HCT116 (cell line): ENCODE data around the gene UBR3. TPM values are rescaled to one million over a fixed set of nuclear protein-coding genes. Genes with fewer than 3 reads are reported as not detected.

Experiments
- ATAC-seq: fragments of 200-7000 bp; cut with Tn5 transposase; 2 replicates; pipeline ENCODE4 v1.9.1; 2020; ENCODE audit warnings: mild to moderate bottlenecking, moderate library complexity
- BruUV-seq: library from RNA; stranded (reverse); fragments of 400-500 nt; replicated peaks from 2 replicates; lab custom pipeline; 2021; lab: Mats Ljungman, UMichigan
- CTCF ChIA-PET: fragments of 300-600 bp; sonication (Branson Sonifier 250); formaldehyde crosslinking; loops from one replicate; lab custom pipeline; 2021; ENCODE audit warnings: antibody characterized with exemption; lab: Charles Lee
- POLR2A ChIA-PET: fragments of 300-600, 350-600 bp; sonication (Branson Sonifier 250); formaldehyde crosslinking; loops from one replicate; lab custom pipeline; 2021; ENCODE audit warnings: antibody characterized with exemption; lab: Charles Lee
- RAD21 ChIA-PET, 2 experiments: fragments of 300-600 bp; sonication (Branson Sonifier 250); formaldehyde crosslinking; loops; one replicate each; lab custom pipeline; 2023; ENCODE audit warnings: low total read pairs in 2 of 2; ENCODE audit not compliant: uncharacterized antibody in 2 of 2, unreplicated experiment in 2 of 2, low non-redundant PET in 1 of 2; lab: Charles Lee
- DNase-seq: peaks from one replicate; pipeline ENCODE4 v3.0.0-alpha.2; 2010; ENCODE audit warnings: low read depth, low spot score
- H2AFZ ChIP-seq: fragments of 200-600 bp; shearing (Covaris generic), sonication (generic); 2 replicates; pipeline ENCODE4 v1.6.1; 2017; ENCODE audit warnings: low read depth, mixed run types, mixed read lengths, antibody characterized with exemption, low read length; ENCODE audit not compliant: poor library complexity, severe bottlenecking
- H3K27ac ChIP-seq: 2 replicates; pipeline ENCODE4 v1.5.1; 2012; ENCODE audit warnings: low read depth, low read length
- H3K27me3 ChIP-seq: fragments of 200-600 bp; sonication (generic); 2 replicates; pipeline ENCODE4 v1.6.1; 2016; ENCODE audit warnings: mixed run types, low read length, mixed read lengths; ENCODE audit not compliant: insufficient read depth
- H3K36me3 ChIP-seq, 2 experiments: fragments of 200-500 bp in 1 of 2; fragments of 200-600 bp in 1 of 2; sonication (Bioruptor generic) in 1 of 2; sonication (generic) in 1 of 2; 2 replicates each; pipeline versions ENCODE4 v1.5.1 to v1.6.1; 2014 to 2016; ENCODE audit warnings: low read length in 2 of 2, inconsistent platforms in 1 of 2, mixed read lengths in 1 of 2, mixed run types in 1 of 2; ENCODE audit not compliant: insufficient read depth in 2 of 2, control insufficient read depth in 1 of 2
- H3K4me1 ChIP-seq, 2 experiments: fragments of 200-600 bp in 1 of 2; sonication (generic) in 1 of 2; 2 replicates each; pipeline versions ENCODE4 v1.5.1 to v1.6.1; 2012 to 2017; ENCODE audit warnings: low read length in 2 of 2, inconsistent platforms in 1 of 2, mild to moderate bottlenecking in 1 of 2, mixed read lengths in 1 of 2, mixed run types in 1 of 2, moderate library complexity in 1 of 2; ENCODE audit not compliant: insufficient read depth in 2 of 2, control insufficient read depth in 1 of 2
- H3K4me2 ChIP-seq: fragments of 200-600 bp; sonication (generic); 2 replicates; pipeline ENCODE4 v1.6.1; 2017; ENCODE audit warnings: mixed run types, low read length, mixed read lengths
- H3K4me3 ChIP-seq, 2 experiments: fragments of 200-600 bp in 1 of 2; sonication (generic) in 1 of 2; replicated peaks in 1 of 2; 2 replicates each; pipeline ENCODE4 v1.5.1; 2011 to 2016; ENCODE audit warnings: low read length in 2 of 2, control low read depth in 1 of 2, low read depth in 1 of 2, mild to moderate bottlenecking in 1 of 2, mixed read lengths in 1 of 2, mixed run types in 1 of 2
- H3K79me2 ChIP-seq: fragments of 200-600 bp; sonication (generic); 2 replicates; pipeline ENCODE4 v1.6.1; 2017; ENCODE audit warnings: mild to moderate bottlenecking, mixed run types, low read length, moderate library complexity, mixed read lengths; ENCODE audit not compliant: insufficient read depth
- H3K9ac ChIP-seq: fragments of 200-600 bp; sonication (generic); 2 replicates; pipeline ENCODE4 v1.6.1; 2016; ENCODE audit warnings: low read length, mixed read lengths
- H3K9me2 ChIP-seq: fragments of 200-600 bp; sonication (generic), shearing (Covaris generic); 2 replicates; pipeline ENCODE4 v1.6.1; 2017; ENCODE audit warnings: mixed run types, mild to moderate bottlenecking, moderate library complexity; ENCODE audit not compliant: insufficient read depth
- H3K9me3 ChIP-seq, 2 experiments: fragments of 200-500 bp in 1 of 2; fragments of 200-600 bp in 1 of 2; sonication (Bioruptor generic) in 1 of 2; sonication (generic) in 1 of 2; 2 replicates each; pipeline ENCODE4 v1.6.1; 2014 to 2017; ENCODE audit warnings: low read length in 2 of 2, mixed read lengths in 2 of 2, inconsistent platforms in 1 of 2, low read depth in 1 of 2, mild to moderate bottlenecking in 1 of 2, mixed run types in 1 of 2, moderate library complexity in 1 of 2; ENCODE audit not compliant: control insufficient read depth in 1 of 2, insufficient read depth in 1 of 2
- H4K20me1 ChIP-seq: fragments of 200-600 bp; sonication (generic), shearing (Covaris generic); 2 replicates; pipeline ENCODE4 v1.6.1; 2017; ENCODE audit warnings: mixed run types, mild to moderate bottlenecking, moderate library complexity; ENCODE audit not compliant: insufficient read depth
- CBX3 ChIP-seq: IDR thresholded peaks from 2 replicates; pipeline ENCODE4 v1.6.1; 2012; ENCODE audit warnings: low read depth
- CEBPB ChIP-seq: IDR thresholded peaks from 2 replicates; pipeline ENCODE4 v1.6.1; 2012; ENCODE audit warnings: low read depth
- EGR1 ChIP-seq: IDR thresholded peaks from 2 replicates; pipeline ENCODE4 v1.6.1; 2012; ENCODE audit warnings: low read depth
- EZH2 ChIP-seq: fragments of 200-600 bp; sonication (generic); IDR thresholded peaks from 2 replicates; pipeline ENCODE4 v1.6.1; 2017; ENCODE audit warnings: antibody characterized with exemption, mixed run types
- EZH2phosphoT487 ChIP-seq: fragments of 200-600 bp; IDR thresholded peaks from 2 replicates; pipeline ENCODE4 v1.6.1; 2018; ENCODE audit warnings: antibody characterized with exemption, borderline replicate concordance
- FOSL1 ChIP-seq: IDR thresholded peaks from 2 replicates; pipeline ENCODE4 v1.6.1; 2012; ENCODE audit warnings: low read depth
- POLR2A ChIP-seq: IDR thresholded peaks from 2 replicates; pipeline ENCODE4 v1.7.0; 2011; ENCODE audit warnings: borderline replicate concordance; ENCODE audit not compliant: insufficient read depth, insufficient read length; ENCODE audit errors: extremely low read depth
- POLR2AphosphoS5 ChIP-seq: IDR thresholded peaks from 2 replicates; pipeline ENCODE4 v1.6.1; 2011; ENCODE audit warnings: mild to moderate bottlenecking, low read depth, low read length, moderate library complexity
- RAD21 ChIP-seq: IDR thresholded peaks from 2 replicates; pipeline ENCODE4 v1.6.1; 2012; ENCODE audit warnings: low read depth, mild to moderate bottlenecking
- SIN3A ChIP-seq: IDR thresholded peaks from 2 replicates; pipeline ENCODE4 v1.6.1; 2012; ENCODE audit warnings: low read depth
- SP1 ChIP-seq: IDR thresholded peaks from 2 replicates; pipeline ENCODE4 v1.6.1; 2012; ENCODE audit warnings: low read depth
- SRF ChIP-seq: IDR thresholded peaks from 2 replicates; pipeline ENCODE4 v1.6.1; 2012; ENCODE audit warnings: low read depth
- TCF7L2 ChIP-seq: IDR thresholded peaks from 2 replicates; pipeline ENCODE4 v1.7.0; 2011; ENCODE audit warnings: borderline replicate concordance, inconsistent platforms; ENCODE audit not compliant: insufficient read depth, insufficient read length; ENCODE audit errors: extremely low read depth
- ZNF274 ChIP-seq: fragments of 200-500 bp; sonication (Bioruptor generic); IDR thresholded peaks from 2 replicates; pipeline ENCODE4 v1.6.1; 2014; ENCODE audit warnings: mild to moderate bottlenecking, low read depth, low read length, inconsistent platforms
- intact Hi-C: fragments of 100-400 bp; cut with micrococcal nuclease; formaldehyde crosslinking; loops from 2 replicates; pipeline ENCODE4 v1.10.0; 2022
- total RNA-seq: library from RNA; stranded (reverse); gene quantifications from one replicate; pipeline ENCODE4 v1.2.1, GENCODE V29; 2021; ENCODE audit not compliant: unreplicated experiment
- TF ChIP-seq, protein P1 (sequence below), 3 experiments: fragments of 200-600 bp in 1 of 3; sonication (generic) in 1 of 3; IDR thresholded peaks in 2 of 3; conservative IDR thresholded peaks in 1 of 3; 2 replicates each; pipeline ENCODE4 v1.5.1; 2012 to 2017; ENCODE audit warnings: low read depth in 2 of 3, low read length in 2 of 3, antibody characterized with exemption in 1 of 3, borderline replicate concordance in 1 of 3, control low read depth in 1 of 3, mild to moderate bottlenecking in 1 of 3, mixed read lengths in 1 of 3, mixed run types in 1 of 3, moderate library complexity in 1 of 3; ENCODE audit not compliant: insufficient read depth in 1 of 3
- TF ChIP-seq, protein P2 (sequence below): IDR thresholded peaks from 2 replicates; pipeline ENCODE4 v1.6.1; 2012
- TF ChIP-seq, protein P3 (sequence below): IDR thresholded peaks from 2 replicates; pipeline ENCODE4 v1.6.1; 2012

The UBR3 gene
- total RNA-seq, 1 experiment from 2014 or later: 29.5 TPM

DNA sequence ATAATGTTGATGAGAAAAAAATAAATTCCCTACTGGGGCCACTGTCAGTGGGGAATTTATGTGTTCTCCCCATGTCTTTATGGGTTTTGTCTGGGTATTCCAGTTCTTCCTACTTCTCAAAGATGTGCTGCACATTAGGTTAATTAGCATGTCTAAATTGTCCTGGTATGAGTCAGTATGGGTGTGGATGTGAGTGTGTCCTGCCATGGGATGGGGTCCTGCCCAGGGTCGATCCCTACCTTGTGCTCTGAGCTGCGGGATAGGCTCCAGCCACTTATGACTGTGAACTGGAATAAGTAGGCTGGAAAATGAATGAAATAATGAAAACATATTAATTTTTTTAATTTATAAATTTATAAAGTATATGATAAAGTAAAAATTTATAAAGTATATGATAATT is 167.5 kb downstream of the UBR3 start:
- no peaks in the 10 kb centered on the region for H3K9me3 ChIP-seq
- H2AFZ ChIP-seq: no peak overlapping the region
- no peaks in the 10 kb centered on the region for H3K27me3 ChIP-seq
- no peaks in the 10 kb centered on the region for H4K20me1 ChIP-seq
- CTCF ChIA-PET: no interaction called here
- no peak for TF ChIP-seq CEBPB
- TF ChIP-seq RAD21: no peak
- TF ChIP-seq TCF7L2: no peak
- TF ChIP-seq, protein P1, sequence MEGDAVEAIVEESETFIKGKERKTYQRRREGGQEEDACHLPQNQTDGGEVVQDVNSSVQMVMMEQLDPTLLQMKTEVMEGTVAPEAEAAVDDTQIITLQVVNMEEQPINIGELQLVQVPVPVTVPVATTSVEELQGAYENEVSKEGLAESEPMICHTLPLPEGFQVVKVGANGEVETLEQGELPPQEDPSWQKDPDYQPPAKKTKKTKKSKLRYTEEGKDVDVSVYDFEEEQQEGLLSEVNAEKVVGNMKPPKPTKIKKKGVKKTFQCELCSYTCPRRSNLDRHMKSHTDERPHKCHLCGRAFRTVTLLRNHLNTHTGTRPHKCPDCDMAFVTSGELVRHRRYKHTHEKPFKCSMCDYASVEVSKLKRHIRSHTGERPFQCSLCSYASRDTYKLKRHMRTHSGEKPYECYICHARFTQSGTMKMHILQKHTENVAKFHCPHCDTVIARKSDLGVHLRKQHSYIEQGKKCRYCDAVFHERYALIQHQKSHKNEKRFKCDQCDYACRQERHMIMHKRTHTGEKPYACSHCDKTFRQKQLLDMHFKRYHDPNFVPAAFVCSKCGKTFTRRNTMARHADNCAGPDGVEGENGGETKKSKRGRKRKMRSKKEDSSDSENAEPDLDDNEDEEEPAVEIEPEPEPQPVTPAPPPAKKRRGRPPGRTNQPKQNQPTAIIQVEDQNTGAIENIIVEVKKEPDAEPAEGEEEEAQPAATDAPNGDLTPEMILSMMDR (IDR thresholded peaks at IDR 0.05 in 2 of 3, conservative IDR thresholded peaks at IDR 0.05 in 1 of 3; ENCODE audit: borderline replicate concordance in 1 of 3, insufficient read depth in 1 of 3, low read depth in 2 of 3, low read length in 2 of 3): no peak
- TF ChIP-seq EGR1: no peak
- no peak for TF ChIP-seq CBX3
- no peak for TF ChIP-seq POLR2A
- no peak for TF ChIP-seq ZNF274
- TF ChIP-seq, protein P2, sequence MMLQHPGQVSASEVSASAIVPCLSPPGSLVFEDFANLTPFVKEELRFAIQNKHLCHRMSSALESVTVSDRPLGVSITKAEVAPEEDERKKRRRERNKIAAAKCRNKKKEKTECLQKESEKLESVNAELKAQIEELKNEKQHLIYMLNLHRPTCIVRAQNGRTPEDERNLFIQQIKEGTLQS: no peak
- TF ChIP-seq POLR2AphosphoS5: no peak
- TF ChIP-seq, protein P3, sequence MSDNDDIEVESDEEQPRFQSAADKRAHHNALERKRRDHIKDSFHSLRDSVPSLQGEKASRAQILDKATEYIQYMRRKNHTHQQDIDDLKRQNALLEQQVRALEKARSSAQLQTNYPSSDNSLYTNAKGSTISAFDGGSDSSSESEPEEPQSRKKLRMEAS: no peak
- no peak for TF ChIP-seq SP1
- no peak for TF ChIP-seq SIN3A
- no peak for TF ChIP-seq EZH2
- no peak for TF ChIP-seq SRF
- TF ChIP-seq EZH2phosphoT487: no peak
- no peak for TF ChIP-seq FOSL1
- no peaks in the 10 kb centered on the region for H3K4me1 ChIP-seq
- intact Hi-C loops: no loop called here
- H3K9ac ChIP-seq: no peak overlapping the region
- 0 out of 4 replicates have a peak, but pooled peaks cover 0 to 7% of the 10 kb centered on the region in 2 experiments for H3K36me3 ChIP-seq
- no peak overlapping the region for H3K4me2 ChIP-seq
- H3K9me2 ChIP-seq: no peaks in the 10 kb centered on the region
- DNase-seq: no peak
- POLR2A ChIA-PET: no interaction called here
- no peak for ATAC-seq
- no peak overlapping the region for H3K4me3 ChIP-seq
- H3K27ac ChIP-seq: no peak overlapping the region
- BruUV-seq: no TSS peak
- no peaks in the 10 kb centered on the region for H3K79me2 ChIP-seq
- RAD21 ChIA-PET: no interaction called here
